ENCODE measurements around the gene TEX2.

The TEX2 gene

GRCh38 chr17:64263000-64263766 lies at the start of gene TEX2:
Gene TEX2, minus strand, starts transcription at chr17:64263260. Its CDS starts 49,043 bp downstream, at chr17:64214217.
- peak; percentile 86 to 88 for DNase-seq

- no peak for DNase-seq
These were observed 46.6 kb upstream of the TEX2 start for GRCh38 chr17:64309710-64310109.

- DNase-seq, result no peak
These were observed 46.0 kb upstream of the TEX2 start for GRCh38 chr17:64309021-64309420.

GRCh38 chr17:64306850-64307463 lies 43.9 kb upstream of the TEX2 start:
- DNase-seq, result peak; percentile 68 to 69

GRCh38 chr17:64304551-64304950 lies 41.5 kb upstream of the TEX2 start:
- no peak for DNase-seq

GRCh38 chr17:64300699-64300965 lies 37.6 kb upstream of the TEX2 start:
- no peak for DNase-seq

- DNase-seq, result no peak
These were observed 34.5 kb upstream of the TEX2 start for GRCh38 chr17:64297467-64298088.

GRCh38 chr17:64296246-64296645 lies 33.2 kb upstream of the TEX2 start:
- no peak for DNase-seq

- DNase-seq, result no peak
These were observed 32.1 kb upstream of the TEX2 start for GRCh38 chr17:64295146-64295545.

GRCh38 chr17:64291268-64291851 lies 28.3 kb upstream of the TEX2 start:
- DNase-seq, result no peak

- no peak for DNase-seq
These were observed 26.7 kb upstream of the TEX2 start for GRCh38 chr17:64289741-64290141.

GRCh38 chr17:64282753-64283080 lies 19.7 kb upstream of the TEX2 start:
- no peak for DNase-seq

- DNase-seq, result peak; percentile 48 to 54
These were observed 19.1 kb upstream of the TEX2 start for GRCh38 chr17:64281962-64282752.

- DNase-seq, result no peak
These were observed 15.6 kb upstream of the TEX2 start for GRCh38 chr17:64278614-64279013.

GRCh38 chr17:64277831-64278562 lies 14.9 kb upstream of the TEX2 start:
- DNase-seq, result no peak

GRCh38 chr17:64276961-64277505 lies 14.0 kb upstream of the TEX2 start:
- DNase-seq, result no peak

- no peak for DNase-seq
These were observed 12.0 kb upstream of the TEX2 start for GRCh38 chr17:64275016-64275415.

GRCh38 chr17:64273006-64273405 lies 9.9 kb upstream of the TEX2 start:
- no peak for DNase-seq

GRCh38 chr17:64270885-64271284 lies 7.8 kb upstream of the TEX2 start:
- DNase-seq, result no peak

- DNase-seq, result no peak
These were observed 6.9 kb upstream of the TEX2 start for GRCh38 chr17:64269687-64270649.

GRCh38 chr17:64264891-64265290 lies 1.8 kb upstream of the TEX2 start:
- DNase-seq, result no peak
